HepG2 (cell line): ENCODE measurements around the gene SH2D3A. TPM values are rescaled to one million over a fixed set of nuclear protein-coding genes. Genes with fewer than 3 reads are reported as not detected.

Experiments
- ELF1 ChIP-seq: sonication (generic); formaldehyde crosslinking; IDR thresholded peaks from 2 replicates; pipeline ENCODE4 v1.4.0; 2020; ENCODE audit warnings: missing genetic modification reagents
- HOMEZ ChIP-seq: IDR thresholded peaks from 2 replicates; pipeline ENCODE4 v1.6.1; 2016; ENCODE audit warnings: low read depth
- NFE2L2 ChIP-seq: fragments of 150-350 bp; IDR thresholded peaks from 2 replicates; pipeline ENCODE4 v1.6.1; 2014; ENCODE audit warnings: low read length
- ZBTB10 ChIP-seq: sonication (generic); formaldehyde crosslinking; IDR thresholded peaks from 2 replicates; pipeline ENCODE4 v1.4.0; 2020; ENCODE audit warnings: missing genetic modification reagents, borderline replicate concordance
- polyA plus RNA-seq, 8 experiments: library from polyadenylated mRNA; depleted of rRNA in 3 of 8; stranded (reverse) in 7 of 8; unstranded in 1 of 8; fragments of >200 nt; fragmentation: Illumina TruSeq in 4 of 8; extraction: Trizol in 4 of 8; gene quantifications; 2 replicates each; pipeline versions ENCODE4 v1.2.1 to v1.2.3, GENCODE V29; 2011 to 2016; ENCODE audit warnings: low read depth in 4 of 8, missing spikeins in 1 of 8, mixed read lengths in 1 of 8; ENCODE audit not compliant: insufficient read depth in 1 of 8
- total RNA-seq, 5 experiments: library from RNA; depleted of rRNA; stranded (reverse); fragments of >200 nt; fragmentation: Illumina TruSeq; extraction: Trizol; gene quantifications; 2 replicates each; pipeline ENCODE4 v1.2.3, GENCODE V29; 2016; ENCODE audit warnings: low read depth in 1 of 5
- TF ChIP-seq, protein P1 (sequence below): sonication (generic); formaldehyde crosslinking; IDR thresholded peaks from 2 replicates; pipeline ENCODE4 v1.4.0; 2020; ENCODE audit warnings: mild to moderate bottlenecking, missing genetic modification reagents, borderline replicate concordance
- TF ChIP-seq, protein P2 (sequence below): sonication (generic); formaldehyde crosslinking; IDR thresholded peaks from 2 replicates; pipeline ENCODE4 v1.4.0; 2020; ENCODE audit warnings: missing genetic modification reagents, borderline replicate concordance

The SH2D3A gene
- total and polyA plus RNA-seq, 2 of the 13 experiments (the other 11 are each of a cell fraction or from before 2014, with no cell fraction given) = 1.0 to 2.2 TPM

DNA sequence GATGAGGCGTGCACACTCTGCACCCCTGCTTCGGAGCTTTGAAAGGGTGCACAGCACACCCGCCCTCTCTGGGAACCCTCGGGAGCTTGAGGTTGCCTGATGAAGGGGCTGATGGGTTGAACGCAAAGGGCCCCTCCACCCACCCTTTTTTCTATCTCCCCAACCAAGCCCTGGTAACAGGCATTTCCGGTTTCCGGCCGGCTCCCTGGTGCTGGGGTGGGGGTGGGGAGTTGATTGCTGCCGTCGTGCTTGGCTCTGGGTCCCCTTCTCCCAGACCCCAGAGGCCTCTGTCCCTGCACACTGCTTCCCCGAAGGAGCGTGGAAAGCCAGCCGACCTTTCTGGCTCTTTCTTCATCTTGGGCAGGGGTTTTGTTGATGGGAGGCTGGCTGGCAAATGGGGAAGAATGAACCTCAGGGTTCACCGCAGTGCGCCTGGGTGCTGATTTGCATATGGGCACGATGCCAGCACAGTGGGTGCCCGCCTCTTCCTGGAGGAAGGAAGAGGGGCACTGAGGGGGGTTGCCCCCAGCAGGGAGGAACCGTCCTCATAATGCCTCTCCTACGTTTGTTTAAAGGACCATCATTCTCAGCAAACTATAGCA lies 34.4 kb upstream of the SH2D3A start (continued):
- TF ChIP-seq ZBTB10 = no peak
- TF ChIP-seq, protein P1, sequence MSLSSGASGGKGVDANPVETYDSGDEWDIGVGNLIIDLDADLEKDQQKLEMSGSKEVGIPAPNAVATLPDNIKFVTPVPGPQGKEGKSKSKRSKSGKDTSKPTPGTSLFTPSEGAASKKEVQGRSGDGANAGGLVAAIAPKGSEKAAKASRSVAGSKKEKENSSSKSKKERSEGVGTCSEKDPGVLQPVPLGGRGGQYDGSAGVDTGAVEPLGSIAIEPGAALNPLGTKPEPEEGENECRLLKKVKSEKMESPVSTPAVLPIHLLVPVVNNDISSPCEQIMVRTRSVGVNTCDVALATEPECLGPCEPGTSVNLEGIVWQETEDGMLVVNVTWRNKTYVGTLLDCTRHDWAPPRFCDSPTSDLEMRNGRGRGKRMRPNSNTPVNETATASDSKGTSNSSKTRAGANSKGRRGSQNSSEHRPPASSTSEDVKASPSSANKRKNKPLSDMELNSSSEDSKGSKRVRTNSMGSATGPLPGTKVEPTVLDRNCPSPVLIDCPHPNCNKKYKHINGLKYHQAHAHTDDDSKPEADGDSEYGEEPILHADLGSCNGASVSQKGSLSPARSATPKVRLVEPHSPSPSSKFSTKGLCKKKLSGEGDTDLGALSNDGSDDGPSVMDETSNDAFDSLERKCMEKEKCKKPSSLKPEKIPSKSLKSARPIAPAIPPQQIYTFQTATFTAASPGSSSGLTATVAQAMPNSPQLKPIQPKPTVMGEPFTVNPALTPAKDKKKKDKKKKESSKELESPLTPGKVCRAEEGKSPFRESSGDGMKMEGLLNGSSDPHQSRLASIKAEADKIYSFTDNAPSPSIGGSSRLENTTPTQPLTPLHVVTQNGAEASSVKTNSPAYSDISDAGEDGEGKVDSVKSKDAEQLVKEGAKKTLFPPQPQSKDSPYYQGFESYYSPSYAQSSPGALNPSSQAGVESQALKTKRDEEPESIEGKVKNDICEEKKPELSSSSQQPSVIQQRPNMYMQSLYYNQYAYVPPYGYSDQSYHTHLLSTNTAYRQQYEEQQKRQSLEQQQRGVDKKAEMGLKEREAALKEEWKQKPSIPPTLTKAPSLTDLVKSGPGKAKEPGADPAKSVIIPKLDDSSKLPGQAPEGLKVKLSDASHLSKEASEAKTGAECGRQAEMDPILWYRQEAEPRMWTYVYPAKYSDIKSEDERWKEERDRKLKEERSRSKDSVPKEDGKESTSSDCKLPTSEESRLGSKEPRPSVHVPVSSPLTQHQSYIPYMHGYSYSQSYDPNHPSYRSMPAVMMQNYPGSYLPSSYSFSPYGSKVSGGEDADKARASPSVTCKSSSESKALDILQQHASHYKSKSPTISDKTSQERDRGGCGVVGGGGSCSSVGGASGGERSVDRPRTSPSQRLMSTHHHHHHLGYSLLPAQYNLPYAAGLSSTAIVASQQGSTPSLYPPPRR = no peak
- TF ChIP-seq ELF1 (CRISPR knock-in tag) = 0 out of 2 replicates have a peak, but pooled peaks have one; percentile 36
- TF ChIP-seq, protein P2, sequence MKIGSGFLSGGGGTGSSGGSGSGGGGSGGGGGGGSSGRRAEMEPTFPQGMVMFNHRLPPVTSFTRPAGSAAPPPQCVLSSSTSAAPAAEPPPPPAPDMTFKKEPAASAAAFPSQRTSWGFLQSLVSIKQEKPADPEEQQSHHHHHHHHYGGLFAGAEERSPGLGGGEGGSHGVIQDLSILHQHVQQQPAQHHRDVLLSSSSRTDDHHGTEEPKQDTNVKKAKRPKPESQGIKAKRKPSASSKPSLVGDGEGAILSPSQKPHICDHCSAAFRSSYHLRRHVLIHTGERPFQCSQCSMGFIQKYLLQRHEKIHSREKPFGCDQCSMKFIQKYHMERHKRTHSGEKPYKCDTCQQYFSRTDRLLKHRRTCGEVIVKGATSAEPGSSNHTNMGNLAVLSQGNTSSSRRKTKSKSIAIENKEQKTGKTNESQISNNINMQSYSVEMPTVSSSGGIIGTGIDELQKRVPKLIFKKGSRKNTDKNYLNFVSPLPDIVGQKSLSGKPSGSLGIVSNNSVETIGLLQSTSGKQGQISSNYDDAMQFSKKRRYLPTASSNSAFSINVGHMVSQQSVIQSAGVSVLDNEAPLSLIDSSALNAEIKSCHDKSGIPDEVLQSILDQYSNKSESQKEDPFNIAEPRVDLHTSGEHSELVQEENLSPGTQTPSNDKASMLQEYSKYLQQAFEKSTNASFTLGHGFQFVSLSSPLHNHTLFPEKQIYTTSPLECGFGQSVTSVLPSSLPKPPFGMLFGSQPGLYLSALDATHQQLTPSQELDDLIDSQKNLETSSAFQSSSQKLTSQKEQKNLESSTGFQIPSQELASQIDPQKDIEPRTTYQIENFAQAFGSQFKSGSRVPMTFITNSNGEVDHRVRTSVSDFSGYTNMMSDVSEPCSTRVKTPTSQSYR (CRISPR knock-in tag) = peak; percentile 33; the same call in 1 of the 2 replicates
- TF ChIP-seq HOMEZ (CRISPR knock-in tag) = no peak
- TF ChIP-seq NFE2L2 = no peak
